ENCODE data around the gene STK32B. TPM values are rescaled to one million over a fixed set of nuclear protein-coding genes. Genes with fewer than 3 reads are reported as not detected.
"Not testable (repeated sequence)": the region's sequence is repeated elsewhere in the genome, so short reads cannot be mapped to it uniquely, and the experiment has no call there.

Gene STK32B
- total RNA-seq, 1 donor from 2014 or later = 0.94 TPM

- no peak for DNase-seq (ENCODE audit: low spot score)
Measured at GRCh38 chr4:5260121-5260520, 208.8 kb downstream of the STK32B start.

GRCh38 chr4:5261866-5262265 lies 210.6 kb downstream of the STK32B start:
- DNase-seq (ENCODE audit: low spot score) = no peak

DNA sequence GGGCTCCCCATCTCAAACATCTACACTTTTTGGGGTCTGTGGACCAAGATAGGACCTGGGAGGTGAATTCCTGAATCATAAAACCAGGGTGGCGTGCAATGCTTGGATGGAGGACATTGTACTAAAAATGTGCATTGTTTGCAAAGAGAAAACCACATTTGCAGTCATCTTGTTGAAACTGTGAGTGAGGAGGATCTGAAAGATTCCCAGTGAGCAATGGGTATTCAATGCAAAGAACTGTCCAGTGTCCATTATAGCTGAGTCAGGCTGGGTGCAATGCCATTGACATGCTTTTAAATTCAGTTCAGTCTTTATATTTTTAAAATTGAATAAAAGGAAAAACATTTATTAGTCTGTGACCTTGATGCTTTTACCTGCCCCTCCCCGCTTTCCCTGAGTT lies 215.7 kb downstream of the STK32B start:
- no peak for DNase-seq (ENCODE audit: low spot score)

DNA sequence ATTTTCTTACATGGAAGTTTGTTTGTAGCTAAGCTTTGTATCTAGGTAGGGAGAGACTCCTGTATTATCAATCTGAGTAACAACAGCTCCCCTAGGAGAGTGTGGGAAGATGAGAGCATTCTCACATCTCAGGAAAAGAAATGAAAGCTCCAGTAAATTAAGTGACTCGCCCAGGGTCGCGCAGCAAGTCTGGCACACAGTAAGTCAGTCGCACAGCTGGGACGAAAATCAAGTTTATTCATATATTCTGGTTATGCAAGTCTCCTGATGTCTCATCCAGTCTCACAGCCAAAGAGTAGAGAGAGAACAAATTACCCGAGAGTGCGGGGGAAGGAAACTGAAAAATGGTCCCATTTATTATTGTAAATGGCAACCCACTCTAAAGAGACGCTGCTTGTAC lies 216.1 kb downstream of the STK32B start:
- no peak for DNase-seq (ENCODE audit: low spot score)

DNA sequence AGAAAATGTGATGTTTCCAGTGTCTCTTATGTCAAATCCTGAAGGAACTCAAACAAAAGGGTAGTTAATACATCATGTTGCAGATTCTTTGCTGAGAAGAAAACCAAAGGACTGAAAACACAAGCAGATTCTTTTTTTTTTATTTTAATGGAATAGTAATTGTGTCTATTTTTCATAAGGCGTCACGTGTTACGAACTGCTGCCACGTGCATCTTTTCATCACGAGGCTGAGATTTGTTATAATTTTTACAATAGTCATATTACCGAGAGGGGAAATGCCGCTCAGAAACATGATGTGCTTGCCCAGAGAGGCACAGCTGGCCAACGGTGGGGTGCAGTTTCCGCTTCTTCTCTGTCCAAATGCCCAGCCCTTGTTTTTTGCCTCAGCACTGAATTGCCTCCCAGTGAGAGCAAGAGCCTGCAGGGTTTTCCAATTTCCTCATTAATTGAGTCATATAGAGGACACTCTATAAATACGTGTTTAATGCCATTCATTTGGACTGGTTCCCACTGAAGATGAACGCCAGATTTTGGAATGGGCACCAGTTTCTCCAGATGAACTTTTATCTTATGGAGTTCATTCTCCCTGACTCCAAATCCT lies 225.3 kb downstream of the STK32B start:
- DNase-seq (ENCODE audit: low spot score) = no peak

- DNase-seq (ENCODE audit: low spot score) = no peak
Measured at GRCh38 chr4:5277079-5277478, 225.8 kb downstream of the STK32B start.

DNA sequence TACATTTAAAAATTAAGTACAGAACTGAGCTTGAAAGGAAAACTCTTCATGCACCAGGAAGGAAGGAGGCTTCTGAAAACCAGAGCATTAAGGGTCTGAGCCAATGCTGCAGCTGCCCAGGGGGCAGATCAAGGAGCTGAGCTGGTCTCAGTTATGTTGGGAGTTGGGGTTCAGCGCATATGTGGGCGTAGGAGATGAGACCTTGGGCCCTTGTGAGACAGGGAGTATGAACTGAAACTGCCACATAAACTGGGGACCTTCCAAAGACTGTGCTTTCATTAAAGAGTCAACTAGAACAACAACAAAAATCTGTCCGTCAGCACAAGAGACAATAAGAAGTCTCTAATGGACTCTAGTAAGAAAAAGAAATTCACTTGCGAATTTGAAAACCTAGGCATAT lies 226.9 kb downstream of the STK32B start:
- DNase-seq (ENCODE audit: low spot score) = no peak

DNA sequence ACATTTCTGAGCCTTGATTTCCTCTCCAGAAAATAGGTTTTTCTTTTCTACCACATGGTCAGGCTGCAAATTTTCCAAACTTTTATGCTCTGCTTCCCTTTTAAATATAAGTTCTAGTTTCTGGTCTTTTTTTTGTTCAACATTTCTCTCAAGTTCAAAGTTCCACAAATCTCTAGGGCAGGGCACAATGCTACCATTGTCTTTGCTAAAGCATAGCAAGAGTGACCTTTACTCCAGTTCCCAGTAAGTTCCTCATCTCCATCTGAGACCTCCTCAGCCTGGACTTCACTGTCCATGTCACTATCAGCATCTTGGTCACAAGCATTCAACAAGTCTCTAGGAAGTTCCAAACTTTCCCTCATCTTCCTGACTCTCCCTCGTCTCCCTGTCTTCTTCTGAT lies 228.8 kb downstream of the STK32B start:
- not testable (repeated sequence) for DNase-seq (ENCODE audit: low spot score)

DNA sequence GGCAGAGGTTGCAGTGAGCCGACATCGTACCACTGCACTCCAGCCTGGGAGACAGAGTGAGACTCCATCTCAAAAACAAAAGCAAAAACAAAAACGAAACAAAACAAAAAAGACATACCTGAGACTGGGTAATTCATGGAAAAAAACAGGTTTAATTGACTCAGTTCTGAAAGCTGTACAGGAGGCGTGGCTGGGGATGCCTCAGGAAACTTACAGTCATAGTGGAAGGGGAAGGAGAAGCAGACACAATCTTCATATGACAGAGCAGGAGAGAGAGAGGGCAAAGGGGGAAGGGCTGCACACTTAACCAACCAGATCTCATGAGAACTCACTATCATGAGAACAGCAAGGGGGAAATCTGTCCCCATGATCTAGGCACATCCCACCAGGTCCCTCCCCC lies 229.5 kb downstream of the STK32B start:
- DNase-seq (ENCODE audit: low spot score) = no peak

DNA sequence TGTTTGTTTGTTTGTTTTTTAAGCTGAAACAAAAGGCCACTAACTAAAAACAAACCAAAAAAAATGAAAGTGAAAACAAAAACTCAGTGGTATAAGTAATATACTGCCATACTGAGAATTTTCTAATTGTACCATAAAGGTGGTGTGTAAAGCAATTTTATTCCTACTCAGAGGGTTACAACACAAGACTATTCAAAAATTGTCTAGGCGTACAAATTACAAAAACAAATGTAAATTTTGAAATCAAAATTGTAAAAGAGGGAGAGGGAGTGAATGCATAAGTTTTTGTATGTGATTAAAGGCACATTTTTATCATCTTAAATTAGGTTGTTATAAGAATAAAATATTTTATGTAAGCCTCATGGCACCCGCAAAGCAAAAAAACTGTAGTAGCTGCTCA lies 232.6 kb downstream of the STK32B start:
- no peak for DNase-seq (ENCODE audit: low spot score)

DNA sequence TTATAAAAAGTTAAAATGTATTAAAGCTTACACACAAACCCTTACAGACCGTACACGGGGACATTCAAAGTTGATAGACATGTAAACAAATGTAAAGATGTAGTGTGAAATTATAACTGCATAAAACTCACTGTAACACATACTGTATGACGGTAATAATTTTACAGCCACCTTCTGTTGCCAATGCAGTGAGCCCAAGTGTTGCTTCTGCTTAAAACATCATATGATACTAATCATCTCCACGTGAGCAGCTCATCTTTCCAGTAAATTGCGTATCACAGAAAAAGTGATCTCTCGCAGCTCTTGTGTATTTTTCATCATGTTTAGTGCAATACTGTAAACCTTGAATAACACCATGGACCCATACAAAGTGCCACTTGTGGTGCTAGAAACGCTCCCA lies 233.2 kb downstream of the STK32B start:
- no peak for DNase-seq (ENCODE audit: low spot score)

- no peak for DNase-seq (ENCODE audit: low spot score)
Measured at GRCh38 chr4:5292101-5292500, 240.8 kb downstream of the STK32B start.

- DNase-seq (ENCODE audit: low spot score) = not testable (repeated sequence)
Measured at GRCh38 chr4:5298000-5298787, 246.9 kb downstream of the STK32B start.

DNA sequence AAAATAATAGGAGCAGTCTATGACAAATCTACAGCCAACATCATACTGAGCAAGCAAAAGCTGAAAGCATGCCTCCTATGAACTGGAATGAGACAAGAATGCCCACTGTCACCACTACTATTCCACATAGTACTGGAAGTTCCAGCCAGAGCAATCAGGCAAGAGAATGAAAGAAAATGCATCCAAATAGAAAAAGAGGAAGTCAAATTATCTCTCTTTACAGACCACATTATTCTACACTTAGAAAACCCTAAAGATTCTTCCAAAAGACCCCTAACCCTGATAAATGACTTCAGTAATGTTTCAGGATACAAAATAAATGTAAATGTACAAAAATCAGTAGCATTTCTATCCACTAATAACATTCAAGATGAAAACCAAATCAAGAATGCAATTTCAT lies 249.0 kb downstream of the STK32B start:
- DNase-seq (ENCODE audit: low spot score) = no peak

DNA sequence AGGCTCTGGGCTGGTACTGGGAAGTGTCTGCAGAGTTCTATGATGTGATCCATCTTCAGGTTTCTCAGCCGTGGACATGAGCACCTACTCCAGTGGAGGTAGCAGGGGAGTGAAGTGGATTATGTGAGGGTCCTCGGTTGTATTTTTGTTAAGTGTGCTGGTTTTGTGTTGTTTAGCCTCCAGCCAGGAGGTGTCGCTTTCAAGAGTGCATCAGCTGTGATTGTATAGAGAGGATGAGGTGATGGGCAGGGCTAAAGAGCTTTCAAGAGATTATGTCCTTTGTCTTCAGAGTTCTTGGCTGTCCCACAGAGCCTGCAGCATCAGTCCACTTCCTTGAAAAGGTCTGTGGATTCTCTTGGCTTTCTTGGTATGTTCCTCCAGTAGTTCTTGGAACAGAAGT lies 256.6 kb downstream of the STK32B start:
- no peak for DNase-seq (ENCODE audit: low spot score)

DNA sequence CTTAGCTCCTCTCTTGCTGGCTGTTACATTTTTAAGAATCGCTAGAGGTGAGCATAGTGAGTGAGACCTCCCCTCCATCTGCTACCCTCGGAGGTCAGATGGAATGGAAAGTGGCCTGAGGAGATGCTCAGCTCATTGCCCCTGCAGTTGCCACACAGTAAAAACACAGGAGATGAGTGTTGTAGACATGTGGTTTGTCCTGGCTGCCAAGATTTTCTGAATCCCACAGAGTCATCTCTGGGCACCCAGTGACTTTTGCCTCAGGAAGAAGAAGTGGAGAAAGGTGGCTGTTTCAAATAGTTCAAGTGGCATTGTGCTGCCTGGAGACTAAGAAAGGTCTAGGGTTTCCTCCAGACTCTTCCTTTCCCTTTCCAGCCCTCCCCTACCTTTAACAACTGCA lies 271.0 kb downstream of the STK32B start:
- DNase-seq (ENCODE audit: low spot score) = no peak

DNA sequence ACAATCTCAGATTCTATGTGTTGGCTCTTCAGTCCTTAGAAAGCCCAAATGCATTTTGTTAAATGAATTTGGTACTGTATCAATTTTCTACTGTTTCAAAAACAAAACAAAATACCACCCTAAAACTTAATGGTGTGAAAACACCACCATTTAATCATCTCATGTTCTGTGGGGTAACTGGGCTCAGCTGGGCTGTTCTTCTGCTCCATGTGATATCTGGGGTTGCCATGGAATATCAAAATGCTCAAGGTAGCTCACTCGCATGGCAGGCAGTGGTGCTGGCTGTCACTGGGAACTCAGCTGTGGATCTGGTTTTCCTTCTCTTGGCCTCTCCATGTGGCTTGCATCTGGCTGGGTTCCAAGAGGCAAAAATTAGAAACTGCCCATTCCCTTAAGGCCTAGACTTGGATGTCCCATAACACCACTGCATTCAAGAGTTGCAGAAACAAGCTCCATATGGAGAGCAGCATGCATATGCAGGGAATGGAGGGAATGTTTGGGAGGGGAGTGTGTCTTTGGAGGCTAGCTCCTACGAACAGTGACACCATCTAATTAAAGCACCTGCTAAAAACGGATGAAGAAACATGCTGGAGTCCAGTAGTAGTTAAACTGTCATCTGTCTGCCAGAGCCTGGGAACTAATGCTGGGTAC lies 279.2 kb downstream of the STK32B start:
- no peak for DNase-seq (ENCODE audit: low spot score)

DNA sequence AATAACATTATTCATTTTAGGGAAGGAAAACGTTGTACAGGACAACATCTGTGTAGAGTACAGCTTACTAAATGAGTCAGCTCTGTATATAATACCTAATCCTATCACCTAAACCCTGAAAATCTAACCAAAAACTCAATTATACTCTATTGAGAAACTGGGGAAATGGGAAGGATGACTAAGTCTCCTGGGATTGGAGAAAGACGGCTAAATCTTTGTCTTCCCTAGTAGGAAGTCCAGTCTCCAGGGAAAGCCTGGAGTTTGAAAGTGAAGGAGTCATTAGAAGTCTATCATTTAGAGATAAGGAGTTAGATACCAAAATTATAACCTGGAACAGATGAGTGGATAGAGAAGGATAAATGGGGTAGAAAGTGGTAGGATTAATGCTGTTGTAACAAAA lies 286.5 kb downstream of the STK32B start:
- DNase-seq (ENCODE audit: low spot score) = no peak

GRCh38 chr4:5338531-5338930 lies 287.3 kb downstream of the STK32B start:
- DNase-seq (ENCODE audit: low spot score) = no peak

DNA sequence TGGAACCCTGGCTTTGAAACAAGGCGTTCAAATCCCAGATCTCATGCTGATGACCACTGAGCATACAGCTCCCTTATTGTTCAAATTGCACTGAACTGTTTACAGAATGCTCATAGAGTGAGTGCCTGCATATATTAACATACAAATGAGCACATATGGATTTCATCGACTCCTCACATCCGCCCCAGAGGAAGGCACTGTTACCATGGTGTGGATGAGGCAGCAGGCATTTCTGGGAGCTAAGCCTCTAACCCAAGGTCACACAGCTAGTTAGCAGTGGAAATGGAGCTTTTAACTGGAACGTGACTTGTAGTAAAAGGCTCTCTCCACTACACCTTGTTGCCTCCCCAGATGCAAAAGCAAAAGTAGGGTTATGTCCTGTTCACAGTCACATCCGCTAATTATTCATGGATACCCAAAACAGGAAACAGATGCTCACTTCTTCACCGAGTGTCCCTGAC lies 289.7 kb downstream of the STK32B start:
- DNase-seq (ENCODE audit: low spot score) = no peak

GRCh38 chr4:5341526-5341925 lies 290.2 kb downstream of the STK32B start:
- no peak for DNase-seq (ENCODE audit: low spot score)

DNA sequence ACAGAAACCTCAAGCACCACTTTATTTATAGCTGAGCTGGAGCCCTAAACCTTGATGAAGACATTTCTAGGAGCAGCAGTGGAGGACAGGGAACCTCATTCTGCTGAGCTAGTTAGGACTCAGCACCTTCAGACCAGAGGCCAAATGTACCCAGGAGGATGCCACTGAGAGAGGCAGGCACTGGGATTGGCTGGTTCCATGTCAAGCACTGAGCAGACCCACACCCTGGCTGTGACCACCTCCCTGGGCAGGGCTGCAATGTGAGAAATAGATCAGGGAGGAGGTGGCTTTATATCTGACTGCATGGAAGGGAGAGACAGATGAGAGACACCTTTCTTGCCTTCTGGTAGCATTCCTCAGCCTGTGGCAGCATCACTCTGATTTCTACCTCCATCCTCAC lies 304.6 kb downstream of the STK32B start:
- no peak for DNase-seq (ENCODE audit: low spot score)

DNA sequence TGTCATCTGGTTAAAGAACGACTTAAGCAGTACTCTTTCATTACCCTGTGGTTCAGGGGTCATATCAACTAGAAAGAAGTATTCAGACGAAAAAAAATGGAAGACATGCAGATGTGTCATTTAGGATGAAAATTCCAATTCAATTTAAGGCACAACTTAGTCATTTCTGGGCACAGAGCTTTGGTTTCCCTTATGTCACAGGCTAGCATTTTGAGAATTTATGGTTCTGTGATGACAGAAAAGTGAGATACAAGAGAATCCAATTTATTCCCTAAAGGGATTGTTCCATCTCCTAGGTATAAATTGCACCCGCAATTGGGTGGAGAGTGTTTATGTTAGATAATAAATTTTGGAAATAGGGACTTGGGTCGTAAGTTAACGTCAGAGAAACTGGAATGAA lies 306.6 kb downstream of the STK32B start:
- no peak for DNase-seq (ENCODE audit: low spot score)

Data from ureter (tissue), 1 donor.